Heart left ventricle (tissue), 13 donors: ENCODE data around the gene CRACDL.

Source experiments
- CTCF ChIP-seq, 12 donors: fragments of 200-600 bp; sonication (generic) in 4 of 12; IDR thresholded peaks; one replicate each; pipeline versions ENCODE4 v1.5.0 to v1.8.0; 2018 to 2022; ENCODE audit warnings: antibody characterized with exemption in 12 of 12, mild to moderate bottlenecking in 5 of 12
- POLR2A ChIP-seq, 2 donors: fragments of 450-650 bp; IDR thresholded peaks; one replicate each; pipeline ENCODE4 v1.6.1; 2017; ENCODE audit warnings: antibody characterized with exemption in 2 of 2, mild to moderate bottlenecking in 2 of 2, moderate library complexity in 2 of 2
- donor health status: ischemic (EF 13 %, LVEDD 7.1; RV severe dilation, severe dysfunction).
- donor health status: DM: no; HTN: yes; CAD: no.
- donor health status: DM: no; HTN: no; CAD: no.
- donor health status: ischemic (EF 25% LVEDD 6.9; RV normal size, moderate dysfunction).
- donor health status: ischemic (EF 25% LVEDD 5.7; RV mildly dilated, moderate dysfunction).
- donor health status: ischemic (EF 35%, LVEDD 5.7; RV mildly dilated, moderate dysfunction).
- donor health status: nonischemic (EF 11% LVEDD 7.7; RV severe dilation, severe dysfunction).
- donor health status: DM: yes; HTN: yes; CAD: no.
- donor health status: PGD.
- donor health status: ischemic (EF 29% LVEDD 5.4; RV normal size, mild dysfunction).
- donor health status: nonischemic (EF 23%, LVEDD 6.1; RV moderate dilation, normal function).

GRCh38 chr2:98790221-98790620 is 145.8 kb downstream of the CRACDL start:
- TF ChIP-seq CTCF (IDR thresholded peaks at IDR 0.05) (no peak), POLR2A (IDR thresholded peaks at IDR 0.05) (no peak)
